ENCODE data around the gene GARIN5B. TPM values are rescaled to one million over a fixed set of nuclear protein-coding genes. Genes with fewer than 3 reads are reported as not detected.

GARIN5B gene
- polyA plus RNA-seq, 1 donor from 2014 or later, result not detected

GRCh38 chr19:55324662-55325061 lies 38.4 kb downstream of the GARIN5B start:
- H4K20me1 ChIP-seq (ENCODE audit: insufficient read depth), result no peaks in the 10 kb centered on the region
- H3K79me2 ChIP-seq (replicated peaks; ENCODE audit: insufficient read depth, low read length), result no peaks in the 10 kb centered on the region
- H3K4me2 ChIP-seq (ENCODE audit: low read length), result no peak overlapping the region
- H3K9me2 ChIP-seq (ENCODE audit: insufficient read depth, low read length), result no peaks in the 10 kb centered on the region
- no peaks in the 10 kb centered on the region for H3F3A ChIP-seq (ENCODE audit: insufficient read depth, low read length, poor library complexity, severe bottlenecking)
- TF ChIP-seq RAD21 (conservative IDR thresholded peaks at IDR 0.05) (no peak), EZH2 (IDR thresholded peaks at IDR 0.05; ENCODE audit: borderline replicate concordance, insufficient read depth, low read length, poor library complexity, severe bottlenecking) (no peak), MXI1 (conservative IDR thresholded peaks at IDR 0.05; ENCODE audit: poor library complexity, severe bottlenecking) (no peak), POLR2AphosphoS5 (IDR thresholded peaks at IDR 0.05) (no peak), SMC3 (conservative IDR thresholded peaks at IDR 0.05; ENCODE audit: poor library complexity) (no peak), TAF1 (IDR thresholded peaks at IDR 0.05; ENCODE audit: low read depth) (no peak), EP300 (conservative IDR thresholded peaks at IDR 0.05; ENCODE audit: poor library complexity, severe bottlenecking) (no peak)
- TF ChIP-seq, protein P1, sequence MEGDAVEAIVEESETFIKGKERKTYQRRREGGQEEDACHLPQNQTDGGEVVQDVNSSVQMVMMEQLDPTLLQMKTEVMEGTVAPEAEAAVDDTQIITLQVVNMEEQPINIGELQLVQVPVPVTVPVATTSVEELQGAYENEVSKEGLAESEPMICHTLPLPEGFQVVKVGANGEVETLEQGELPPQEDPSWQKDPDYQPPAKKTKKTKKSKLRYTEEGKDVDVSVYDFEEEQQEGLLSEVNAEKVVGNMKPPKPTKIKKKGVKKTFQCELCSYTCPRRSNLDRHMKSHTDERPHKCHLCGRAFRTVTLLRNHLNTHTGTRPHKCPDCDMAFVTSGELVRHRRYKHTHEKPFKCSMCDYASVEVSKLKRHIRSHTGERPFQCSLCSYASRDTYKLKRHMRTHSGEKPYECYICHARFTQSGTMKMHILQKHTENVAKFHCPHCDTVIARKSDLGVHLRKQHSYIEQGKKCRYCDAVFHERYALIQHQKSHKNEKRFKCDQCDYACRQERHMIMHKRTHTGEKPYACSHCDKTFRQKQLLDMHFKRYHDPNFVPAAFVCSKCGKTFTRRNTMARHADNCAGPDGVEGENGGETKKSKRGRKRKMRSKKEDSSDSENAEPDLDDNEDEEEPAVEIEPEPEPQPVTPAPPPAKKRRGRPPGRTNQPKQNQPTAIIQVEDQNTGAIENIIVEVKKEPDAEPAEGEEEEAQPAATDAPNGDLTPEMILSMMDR (IDR thresholded peaks at IDR 0.05; ENCODE audit: poor library complexity, severe bottlenecking), result no peak
- TF ChIP-seq, protein P2, sequence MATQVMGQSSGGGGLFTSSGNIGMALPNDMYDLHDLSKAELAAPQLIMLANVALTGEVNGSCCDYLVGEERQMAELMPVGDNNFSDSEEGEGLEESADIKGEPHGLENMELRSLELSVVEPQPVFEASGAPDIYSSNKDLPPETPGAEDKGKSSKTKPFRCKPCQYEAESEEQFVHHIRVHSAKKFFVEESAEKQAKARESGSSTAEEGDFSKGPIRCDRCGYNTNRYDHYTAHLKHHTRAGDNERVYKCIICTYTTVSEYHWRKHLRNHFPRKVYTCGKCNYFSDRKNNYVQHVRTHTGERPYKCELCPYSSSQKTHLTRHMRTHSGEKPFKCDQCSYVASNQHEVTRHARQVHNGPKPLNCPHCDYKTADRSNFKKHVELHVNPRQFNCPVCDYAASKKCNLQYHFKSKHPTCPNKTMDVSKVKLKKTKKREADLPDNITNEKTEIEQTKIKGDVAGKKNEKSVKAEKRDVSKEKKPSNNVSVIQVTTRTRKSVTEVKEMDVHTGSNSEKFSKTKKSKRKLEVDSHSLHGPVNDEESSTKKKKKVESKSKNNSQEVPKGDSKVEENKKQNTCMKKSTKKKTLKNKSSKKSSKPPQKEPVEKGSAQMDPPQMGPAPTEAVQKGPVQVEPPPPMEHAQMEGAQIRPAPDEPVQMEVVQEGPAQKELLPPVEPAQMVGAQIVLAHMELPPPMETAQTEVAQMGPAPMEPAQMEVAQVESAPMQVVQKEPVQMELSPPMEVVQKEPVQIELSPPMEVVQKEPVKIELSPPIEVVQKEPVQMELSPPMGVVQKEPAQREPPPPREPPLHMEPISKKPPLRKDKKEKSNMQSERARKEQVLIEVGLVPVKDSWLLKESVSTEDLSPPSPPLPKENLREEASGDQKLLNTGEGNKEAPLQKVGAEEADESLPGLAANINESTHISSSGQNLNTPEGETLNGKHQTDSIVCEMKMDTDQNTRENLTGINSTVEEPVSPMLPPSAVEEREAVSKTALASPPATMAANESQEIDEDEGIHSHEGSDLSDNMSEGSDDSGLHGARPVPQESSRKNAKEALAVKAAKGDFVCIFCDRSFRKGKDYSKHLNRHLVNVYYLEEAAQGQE (IDR thresholded peaks at IDR 0.05; ENCODE audit: borderline replicate concordance), result no peak
- H3K4me3 ChIP-seq (ENCODE audit: low read length), result no peak overlapping the region
- H3K9ac ChIP-seq (ENCODE audit: low read length), result no peak overlapping the region
- no peak overlapping the region for H2AFZ ChIP-seq (ENCODE audit: low read depth, low read length)
- no peaks in the 10 kb centered on the region for H3K9me3 ChIP-seq (ENCODE audit: low read length)
- no peaks in the 10 kb centered on the region for H3K27me3 ChIP-seq (ENCODE audit: insufficient read depth, low read depth, low read length)
- H3K36me3 ChIP-seq (ENCODE audit: insufficient read depth, low read length), result no peaks in the 10 kb centered on the region
- no peak overlapping the region for H3K27ac ChIP-seq (ENCODE audit: low read length)

DNA sequence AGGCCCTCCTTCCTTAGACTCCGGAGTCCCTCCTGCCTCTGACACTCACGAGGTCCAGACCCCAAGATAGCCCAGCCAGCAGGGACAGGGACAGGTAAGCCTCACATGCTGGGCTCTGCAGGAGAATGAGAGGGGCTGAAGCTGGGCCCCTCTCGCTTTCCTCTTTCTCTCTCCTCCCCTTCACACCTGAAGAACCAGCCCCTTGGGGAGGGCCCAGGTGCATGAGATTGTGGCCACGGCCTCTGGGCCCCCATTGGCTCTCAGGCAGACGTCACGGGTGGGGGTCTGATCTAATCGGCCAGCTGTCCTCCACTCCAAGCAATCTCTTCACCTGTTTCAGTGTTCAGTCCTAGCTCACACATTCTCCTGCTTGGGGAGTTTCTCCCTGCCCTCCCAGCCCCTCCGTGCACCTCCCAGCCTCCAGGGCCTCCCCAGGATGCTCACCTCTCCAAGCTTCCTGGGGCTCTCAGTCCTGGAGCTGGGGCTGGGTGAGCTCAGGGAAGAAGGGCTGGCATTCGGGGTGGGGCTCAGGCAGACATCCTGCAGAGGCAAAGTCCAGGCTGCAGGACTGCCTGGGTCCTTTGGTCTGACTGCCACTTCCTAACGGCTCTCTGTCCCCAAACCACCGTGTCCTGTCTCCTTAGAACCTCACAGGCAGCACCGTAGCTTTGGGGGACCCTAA lies 40.7 kb downstream of the GARIN5B start:
- TF ChIP-seq, protein P1 (IDR thresholded peaks at IDR 0.05; ENCODE audit: poor library complexity, severe bottlenecking), result no peak
- TF ChIP-seq EP300 (conservative IDR thresholded peaks at IDR 0.05; ENCODE audit: poor library complexity, severe bottlenecking) (no peak), MXI1 (conservative IDR thresholded peaks at IDR 0.05; ENCODE audit: poor library complexity, severe bottlenecking) (no peak), POLR2AphosphoS5 (IDR thresholded peaks at IDR 0.05) (no peak), TAF1 (IDR thresholded peaks at IDR 0.05; ENCODE audit: low read depth) (no peak), RAD21 (conservative IDR thresholded peaks at IDR 0.05) (no peak), EZH2 (IDR thresholded peaks at IDR 0.05; ENCODE audit: borderline replicate concordance, insufficient read depth, low read length, poor library complexity, severe bottlenecking) (no peak)
- TF ChIP-seq, protein P2 (IDR thresholded peaks at IDR 0.05; ENCODE audit: borderline replicate concordance), result no peak
- Histone ChIP-seq H3K9me3 (ENCODE audit: low read length) (no peaks in the 10 kb centered on the region), H2AFZ (ENCODE audit: low read depth, low read length) (no peak overlapping the region), H3K27ac (ENCODE audit: low read length) (no peak overlapping the region), H3K9ac (ENCODE audit: low read length) (no peak overlapping the region), H3K27me3 (ENCODE audit: insufficient read depth, low read depth, low read length) (no peaks in the 10 kb centered on the region), H3K79me2 (replicated peaks; ENCODE audit: insufficient read depth, low read length) (no peaks in the 10 kb centered on the region), H3K4me2 (ENCODE audit: low read length) (no peak overlapping the region), H3K36me3 (ENCODE audit: insufficient read depth, low read length) (no peaks in the 10 kb centered on the region), H3F3A (ENCODE audit: insufficient read depth, low read length, poor library complexity, severe bottlenecking) (no peaks in the 10 kb centered on the region), H4K20me1 (ENCODE audit: insufficient read depth) (no peaks in the 10 kb centered on the region), H3K9me2 (ENCODE audit: insufficient read depth, low read length) (no peaks in the 10 kb centered on the region), H3K4me3 (ENCODE audit: low read length) (no peak overlapping the region)
